ENCODE data around the gene GPX4.
"Not testable (repeated sequence)": the region's sequence is repeated elsewhere in the genome, so short reads cannot be mapped to it uniquely, and the experiment has no call there.

GPX4 gene

GRCh38 chr19:1104311-1105007 lies 665 bp downstream of the GPX4 start:
- DNase-seq = peak; percentile 30

GRCh38 chr19:1105008-1105872 lies 1.4 kb downstream of the GPX4 start:
- no peak for DNase-seq

GRCh38 chr19:1105873-1106840 lies 2.4 kb downstream of the GPX4 start:
- no peak for DNase-seq

DNA sequence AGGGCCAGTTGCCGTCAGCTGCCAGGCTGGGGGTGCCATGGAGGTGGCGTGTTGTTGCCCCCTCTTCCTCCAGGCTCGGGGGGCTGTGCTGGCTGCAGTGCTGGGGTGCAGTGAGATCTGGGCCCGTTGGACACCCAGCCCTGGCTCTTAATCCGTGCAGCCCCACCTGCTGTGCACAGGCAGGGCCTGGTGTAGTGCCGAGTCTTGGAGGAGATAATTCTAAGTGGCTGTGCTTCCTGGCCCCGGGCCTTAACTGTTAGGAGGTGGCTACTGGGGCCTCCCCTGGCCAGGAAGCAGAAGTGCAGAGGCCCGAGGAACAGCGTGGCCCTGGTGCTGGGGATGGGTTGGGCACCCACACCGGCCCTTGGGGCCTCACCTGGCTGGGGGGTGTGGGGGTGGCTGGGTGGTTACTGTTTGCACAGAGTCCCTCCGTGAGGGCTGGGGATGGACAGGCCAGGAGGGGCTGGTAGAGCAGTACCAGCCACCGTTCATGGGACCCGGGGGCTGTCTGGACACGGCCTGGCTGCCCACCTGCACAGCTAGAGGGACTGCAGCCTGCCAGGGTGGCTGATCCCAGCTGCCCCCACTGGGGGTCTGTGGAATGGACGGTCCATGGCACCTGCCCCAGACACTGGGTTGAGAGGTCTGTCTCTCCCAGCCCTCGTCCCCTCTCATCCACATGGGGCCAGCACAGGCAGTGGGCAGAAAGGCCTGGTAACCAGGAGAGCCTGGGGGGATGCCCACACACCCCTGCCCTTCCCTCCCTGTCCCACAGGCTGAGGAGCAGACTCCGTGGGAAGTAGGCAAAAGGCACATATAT lies 3.3 kb downstream of the GPX4 start:
- DNase-seq = no peak

- DNase-seq = no peak
These were observed 4.0 kb downstream of the GPX4 start for GRCh38 chr19:1107661-1108261.

DNA sequence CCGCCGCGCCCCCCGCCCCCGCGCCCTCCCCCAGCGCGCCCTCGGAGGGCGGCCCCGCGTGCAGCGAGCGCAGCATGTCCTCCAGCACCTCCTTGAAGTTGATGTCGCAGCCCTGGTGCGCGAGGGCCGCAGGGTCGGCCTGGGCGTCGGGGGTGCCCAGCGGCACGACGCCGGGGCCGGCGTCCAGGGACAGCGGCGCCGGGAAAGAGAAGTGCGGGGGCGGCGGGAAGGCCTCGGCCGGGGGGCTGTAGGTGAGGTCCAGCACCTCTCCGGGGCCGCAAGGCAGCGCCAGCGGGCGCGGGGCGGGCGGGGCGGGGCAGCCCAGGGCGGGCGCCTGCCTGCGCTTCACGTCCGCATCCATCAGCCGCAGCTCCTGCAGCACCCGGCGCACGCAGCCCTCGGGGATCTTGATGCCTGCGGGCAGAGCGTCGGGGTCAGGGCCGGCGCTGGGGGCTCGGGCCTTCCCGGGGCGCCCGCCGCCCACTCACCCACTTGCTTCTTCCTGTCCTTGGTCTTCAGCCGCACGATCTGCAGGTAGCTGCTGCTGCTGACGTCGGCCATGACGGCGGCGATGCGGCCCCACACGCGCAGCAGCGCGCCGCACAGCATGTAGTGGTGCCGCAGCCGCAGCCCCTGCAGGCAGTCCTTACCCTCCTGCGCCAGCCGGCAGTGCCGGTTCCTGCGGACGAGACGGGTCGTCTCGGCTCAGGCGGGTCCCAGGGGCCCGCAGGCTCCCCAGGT lies 4.7 kb downstream of the GPX4 start:
- DNase-seq = no peak

DNA sequence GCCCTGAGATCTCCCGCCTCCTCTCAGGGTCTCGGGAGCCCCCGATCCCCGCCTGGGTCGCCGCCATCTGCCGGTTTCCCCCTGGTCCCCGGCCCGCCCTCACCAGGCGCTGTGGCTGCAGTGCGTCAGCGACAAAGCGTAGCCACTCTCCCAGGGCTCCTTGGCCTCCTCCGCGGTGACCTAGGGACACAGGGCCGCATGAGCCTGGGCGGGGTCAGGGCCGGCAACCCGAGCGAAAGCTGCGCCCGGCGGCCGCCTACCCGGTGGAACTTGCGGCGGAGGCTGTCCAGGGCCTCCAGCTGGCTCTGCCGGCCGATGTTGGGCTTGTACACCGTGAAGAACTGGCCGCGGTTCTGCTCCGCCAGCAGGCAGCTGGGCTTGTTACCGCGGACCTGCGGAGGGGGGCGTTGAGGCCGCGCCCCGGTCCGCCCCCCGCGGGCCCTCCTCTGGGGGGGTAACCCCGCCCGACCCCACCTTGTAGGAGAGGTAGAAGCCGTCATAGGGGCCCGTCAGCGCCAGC lies 5.3 kb downstream of the GPX4 start:
- no peak for DNase-seq

GRCh38 chr19:1109697-1110671 lies 6.2 kb downstream of the GPX4 start:
- DNase-seq = no peak

- no peak for DNase-seq
These were observed 7.2 kb downstream of the GPX4 start for GRCh38 chr19:1110809-1111640.

GRCh38 chr19:1111641-1112267 lies 8.0 kb downstream of the GPX4 start:
- DNase-seq = no peak

- no peak for DNase-seq
These were observed 8.7 kb downstream of the GPX4 start for GRCh38 chr19:1112268-1113029.

GRCh38 chr19:1113030-1113985 lies 9.5 kb downstream of the GPX4 start:
- no peak for DNase-seq

DNA sequence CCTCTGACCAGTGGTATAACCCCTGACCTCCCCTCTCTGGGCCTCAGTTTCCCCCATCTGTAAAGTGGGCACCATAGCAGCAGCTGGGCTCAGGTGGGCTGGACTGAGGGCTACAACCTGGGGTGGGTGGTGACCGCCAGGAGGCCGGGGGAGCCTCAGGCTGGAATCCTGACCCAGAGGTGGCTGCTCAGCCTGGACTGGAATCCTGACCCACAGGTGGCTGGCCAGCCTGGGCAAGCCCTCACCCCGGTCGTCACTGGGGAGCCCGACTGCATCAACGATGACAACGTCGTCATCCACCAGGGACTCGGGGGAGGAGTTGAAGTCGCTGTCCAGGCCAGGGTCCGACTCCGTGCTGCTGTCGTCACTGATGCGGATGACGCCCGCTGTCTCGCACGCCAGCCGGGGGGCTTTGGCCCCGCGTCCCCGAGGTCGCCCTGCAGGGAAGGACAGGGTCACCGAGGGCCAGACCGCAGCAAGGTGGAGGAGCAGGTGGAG lies 10.2 kb downstream of the GPX4 start:
- no peak for DNase-seq

- not testable (repeated sequence) for DNase-seq
These were observed 10.9 kb downstream of the GPX4 start for GRCh38 chr19:1114728-1115127.

DNA sequence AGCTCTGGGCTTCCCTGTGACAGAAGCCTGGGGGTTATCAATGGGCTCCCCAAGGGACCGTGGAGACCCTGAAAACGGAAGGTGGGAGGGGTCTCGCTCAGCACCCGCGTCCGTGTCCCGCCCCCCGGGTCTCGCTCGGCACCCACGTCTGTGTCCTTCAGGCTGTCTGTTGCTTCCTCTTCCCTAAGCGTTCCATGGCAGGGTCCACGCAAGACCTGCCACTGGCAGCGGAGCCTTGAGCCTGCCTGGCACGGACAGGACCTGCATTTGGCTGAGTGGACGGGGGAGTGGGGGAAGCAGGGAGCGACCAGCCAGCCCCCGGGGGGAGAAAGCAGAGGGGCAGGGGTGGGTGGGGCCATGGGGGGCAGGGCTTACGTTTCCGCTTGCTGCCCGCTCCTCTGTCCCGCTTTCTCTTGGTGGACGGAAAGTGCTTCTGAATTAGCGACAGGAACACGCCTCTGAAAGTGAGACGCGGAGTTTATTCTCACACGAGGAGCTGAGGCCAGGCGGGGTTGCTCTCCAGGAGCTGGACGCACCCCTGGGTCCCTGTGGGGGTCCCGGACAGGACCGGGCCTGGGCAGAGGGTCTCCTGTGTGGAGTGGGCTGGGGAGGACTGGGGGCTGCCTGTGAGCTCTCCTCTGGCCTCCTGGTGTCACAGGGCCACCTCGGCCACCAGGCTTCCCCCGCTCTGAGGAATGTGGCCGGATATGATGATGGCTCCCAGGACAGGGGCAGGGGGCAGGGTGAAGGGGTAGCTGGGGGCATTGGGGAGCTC lies 12.0 kb downstream of the GPX4 start:
- DNase-seq = no peak

Measured in KG1 (cell line).